Spleen (tissue), 7 donors: ENCODE measurements around the gene C20orf144.

Experiments used
- POLR2AphosphoS5 ChIP-seq, 3 donors: sonication (generic); formaldehyde crosslinking; IDR thresholded peaks; one replicate each; pipeline ENCODE4 v1.5.1; 2017; ENCODE audit warnings: antibody characterized with exemption in 3 of 3
- TF ChIP-seq, protein P1 (sequence below), 11 experiments: fragments of 200-600 bp in 7 of 11; fragments of 450-650 bp in 4 of 11; sonication (generic) in 4 of 11; IDR thresholded peaks in 8 of 11; conservative IDR thresholded peaks in 3 of 11; 1 replicate in 7 of 11; 2 replicates in 4 of 11; pipeline versions ENCODE4 v1.4.0 to v1.8.0; 2016 to 2021; ENCODE audit warnings: antibody characterized with exemption in 11 of 11, inconsistent platforms in 4 of 11, mild to moderate bottlenecking in 1 of 11
- donor health status: DM: no; HTN: no; CAD: no; lungs with moderate emphysema.
- donor health status: DM: no; HTN: no; CAD: no.
- donor health status: DM: no; HTN: no; CAD: no.

DNA sequence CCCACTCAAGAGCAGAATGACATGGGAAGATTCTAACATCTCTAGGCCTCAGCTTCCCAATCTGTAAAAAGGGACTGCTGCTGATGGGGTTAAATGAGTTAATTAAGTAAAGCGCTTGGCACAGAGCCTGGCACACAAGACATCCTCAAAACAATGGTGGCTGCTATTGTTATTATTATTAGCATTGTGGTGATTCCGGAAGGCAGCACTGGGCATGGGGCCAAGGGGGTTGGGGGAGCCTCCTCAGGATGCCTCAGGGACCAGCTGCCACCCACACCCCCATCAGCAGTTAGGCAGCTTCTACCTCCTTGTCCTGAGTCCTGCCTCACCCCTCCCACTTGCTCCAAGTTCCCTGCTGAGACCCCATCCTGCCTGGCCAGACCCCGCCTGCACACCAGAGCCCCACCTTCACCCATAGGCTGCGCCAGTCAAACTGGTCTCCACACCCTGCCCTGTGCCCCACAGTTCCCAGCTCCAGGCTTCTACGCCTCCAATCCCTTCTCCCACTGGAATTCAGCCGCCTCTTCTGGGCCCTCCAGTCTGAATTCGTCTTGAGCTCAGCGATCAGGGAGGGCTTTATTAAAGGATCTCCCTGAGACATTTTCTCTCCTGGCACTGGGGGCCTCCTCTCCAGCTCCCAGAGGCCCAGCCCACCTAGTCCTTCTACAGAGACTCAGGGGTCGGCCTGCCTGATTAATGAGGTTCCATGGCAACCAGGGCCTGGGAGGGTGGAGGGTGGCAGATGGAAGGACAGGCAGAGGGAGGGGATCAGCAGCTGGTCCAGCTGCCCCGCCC lies 22.6 kb downstream of the C20orf144 start:
- no peak for TF ChIP-seq POLR2AphosphoS5 (IDR thresholded peaks at IDR 0.05)
- TF ChIP-seq, protein P1, sequence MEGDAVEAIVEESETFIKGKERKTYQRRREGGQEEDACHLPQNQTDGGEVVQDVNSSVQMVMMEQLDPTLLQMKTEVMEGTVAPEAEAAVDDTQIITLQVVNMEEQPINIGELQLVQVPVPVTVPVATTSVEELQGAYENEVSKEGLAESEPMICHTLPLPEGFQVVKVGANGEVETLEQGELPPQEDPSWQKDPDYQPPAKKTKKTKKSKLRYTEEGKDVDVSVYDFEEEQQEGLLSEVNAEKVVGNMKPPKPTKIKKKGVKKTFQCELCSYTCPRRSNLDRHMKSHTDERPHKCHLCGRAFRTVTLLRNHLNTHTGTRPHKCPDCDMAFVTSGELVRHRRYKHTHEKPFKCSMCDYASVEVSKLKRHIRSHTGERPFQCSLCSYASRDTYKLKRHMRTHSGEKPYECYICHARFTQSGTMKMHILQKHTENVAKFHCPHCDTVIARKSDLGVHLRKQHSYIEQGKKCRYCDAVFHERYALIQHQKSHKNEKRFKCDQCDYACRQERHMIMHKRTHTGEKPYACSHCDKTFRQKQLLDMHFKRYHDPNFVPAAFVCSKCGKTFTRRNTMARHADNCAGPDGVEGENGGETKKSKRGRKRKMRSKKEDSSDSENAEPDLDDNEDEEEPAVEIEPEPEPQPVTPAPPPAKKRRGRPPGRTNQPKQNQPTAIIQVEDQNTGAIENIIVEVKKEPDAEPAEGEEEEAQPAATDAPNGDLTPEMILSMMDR (IDR thresholded peaks at IDR 0.05 in 8 of 11, conservative IDR thresholded peaks at IDR 0.05 in 3 of 11), result no peak
